Fibroblast of lung (primary cell): ENCODE data around the gene PSMD11.

Source experiments
- EZH2 ChIP-seq: IDR thresholded peaks from 2 replicates; pipeline ENCODE4 v1.5.1; 2012; ENCODE audit warnings: low read length, control low read depth, mild to moderate bottlenecking; ENCODE audit errors: missing control alignments
- TF ChIP-seq, protein P1 (sequence below), 2 donors: IDR thresholded peaks in 1 of 2; conservative IDR thresholded peaks in 1 of 2; 1 replicate in 1 of 2; 2 replicates in 1 of 2; pipeline ENCODE4 v1.5.1; 2011 to 2012; ENCODE audit warnings: low read length in 2 of 2, control low read depth in 1 of 2, inconsistent platforms in 1 of 2, low read depth in 1 of 2, mild to moderate bottlenecking in 1 of 2

- TF ChIP-seq, protein P1, sequence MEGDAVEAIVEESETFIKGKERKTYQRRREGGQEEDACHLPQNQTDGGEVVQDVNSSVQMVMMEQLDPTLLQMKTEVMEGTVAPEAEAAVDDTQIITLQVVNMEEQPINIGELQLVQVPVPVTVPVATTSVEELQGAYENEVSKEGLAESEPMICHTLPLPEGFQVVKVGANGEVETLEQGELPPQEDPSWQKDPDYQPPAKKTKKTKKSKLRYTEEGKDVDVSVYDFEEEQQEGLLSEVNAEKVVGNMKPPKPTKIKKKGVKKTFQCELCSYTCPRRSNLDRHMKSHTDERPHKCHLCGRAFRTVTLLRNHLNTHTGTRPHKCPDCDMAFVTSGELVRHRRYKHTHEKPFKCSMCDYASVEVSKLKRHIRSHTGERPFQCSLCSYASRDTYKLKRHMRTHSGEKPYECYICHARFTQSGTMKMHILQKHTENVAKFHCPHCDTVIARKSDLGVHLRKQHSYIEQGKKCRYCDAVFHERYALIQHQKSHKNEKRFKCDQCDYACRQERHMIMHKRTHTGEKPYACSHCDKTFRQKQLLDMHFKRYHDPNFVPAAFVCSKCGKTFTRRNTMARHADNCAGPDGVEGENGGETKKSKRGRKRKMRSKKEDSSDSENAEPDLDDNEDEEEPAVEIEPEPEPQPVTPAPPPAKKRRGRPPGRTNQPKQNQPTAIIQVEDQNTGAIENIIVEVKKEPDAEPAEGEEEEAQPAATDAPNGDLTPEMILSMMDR (conservative IDR thresholded peaks at IDR 0.05 in 1 of 2, IDR thresholded peaks at IDR 0.05 in 1 of 2; ENCODE audit: low read depth in 1 of 2, low read length in 2 of 2) = no peak
- no peak for TF ChIP-seq EZH2
Observed at GRCh38 chr17:32484628-32485027, 40.3 kb downstream of the PSMD11 start.
